Nephron progenitor cell (in vitro differentiated cells): ENCODE measurements around the gene MAP3K12.

Experiments used
- DNase-seq: peaks from one replicate; pipeline ENCODE4 v3.0.0; 2021
- H3K27ac Mint-ChIP-seq: 2 replicates; pipeline ENCODE4 v1.8.0; 2021; ENCODE audit warnings: mild to moderate bottlenecking, moderate library complexity, mixed read lengths
- H3K27me3 Mint-ChIP-seq: 2 replicates; pipeline ENCODE4 v1.8.0; 2021; ENCODE audit warnings: mild to moderate bottlenecking, low read depth, mixed read lengths; ENCODE audit not compliant: poor library complexity
- H3K36me3 Mint-ChIP-seq: 2 replicates; pipeline ENCODE4 v1.8.0; 2021; ENCODE audit warnings: low read depth, mixed read lengths
- H3K4me1 Mint-ChIP-seq: 2 replicates; pipeline ENCODE4 v1.8.0; 2021; ENCODE audit warnings: mixed read lengths
- H3K4me3 Mint-ChIP-seq: 2 replicates; pipeline ENCODE4 v1.8.0; 2021; ENCODE audit warnings: mild to moderate bottlenecking, moderate library complexity, mixed read lengths
- H3K9me3 Mint-ChIP-seq: 2 replicates; pipeline ENCODE4 v1.8.0; 2021; ENCODE audit warnings: mild to moderate bottlenecking, moderate library complexity, mixed read lengths
- CTCF ChIP-seq: fragments of 200-600 bp; sonication (generic); IDR thresholded peaks from 2 replicates; pipeline ENCODE4 v1.5.0; 2021; ENCODE audit warnings: antibody characterized with exemption

Gene MAP3K12

GRCh38 chr12:53468282-53468681, 31.0 kb downstream of the MAP3K12 start:
- H3K36me3 Mint-ChIP-seq, result peaks cover 71% of the 10 kb centered on the region
- no peaks in the 10 kb centered on the region for H3K9me3 Mint-ChIP-seq
- TF ChIP-seq CTCF, result no peak
- no peaks in the 10 kb centered on the region for H3K27me3 Mint-ChIP-seq
- H3K4me3 Mint-ChIP-seq, result no peak overlapping the region
- peak overlapping the region; percentile 87 for H3K27ac Mint-ChIP-seq
- no peak for DNase-seq
- H3K4me1 Mint-ChIP-seq, result peaks cover 36% of the 10 kb centered on the region

GRCh38 chr12:53467880-53468279, 31.4 kb downstream of the MAP3K12 start:
- no peak overlapping the region for H3K4me3 Mint-ChIP-seq
- no peaks in the 10 kb centered on the region for H3K9me3 Mint-ChIP-seq
- DNase-seq, result no peak
- H3K27me3 Mint-ChIP-seq, result no peaks in the 10 kb centered on the region
- no peak for TF ChIP-seq CTCF
- peak overlapping the region; percentile 23 for H3K27ac Mint-ChIP-seq
- H3K4me1 Mint-ChIP-seq, result peaks cover 36% of the 10 kb centered on the region
- H3K36me3 Mint-ChIP-seq, result peaks cover 73% of the 10 kb centered on the region

GRCh38 chr12:53467082-53467481, 32.2 kb downstream of the MAP3K12 start:
- no peak overlapping the region for H3K4me3 Mint-ChIP-seq
- no peak for DNase-seq
- H3K4me1 Mint-ChIP-seq, result peaks cover 33% of the 10 kb centered on the region
- H3K36me3 Mint-ChIP-seq, result peaks cover 74% of the 10 kb centered on the region
- peak overlapping the region; percentile 95 for H3K27ac Mint-ChIP-seq
- TF ChIP-seq CTCF, result no peak
- no peaks in the 10 kb centered on the region for H3K9me3 Mint-ChIP-seq
- no peaks in the 10 kb centered on the region for H3K27me3 Mint-ChIP-seq

GRCh38 chr12:53466640-53467039, 32.6 kb downstream of the MAP3K12 start:
- H3K27ac Mint-ChIP-seq, result peak overlapping the region; percentile 95
- no peak overlapping the region for H3K4me3 Mint-ChIP-seq
- no peak for DNase-seq
- peaks cover 30% of the 10 kb centered on the region for H3K4me1 Mint-ChIP-seq
- H3K9me3 Mint-ChIP-seq, result no peaks in the 10 kb centered on the region
- H3K27me3 Mint-ChIP-seq, result no peaks in the 10 kb centered on the region
- TF ChIP-seq CTCF, result no peak
- peaks cover 74% of the 10 kb centered on the region for H3K36me3 Mint-ChIP-seq

- Mint-ChIP-seq H3K4me3 (no peak overlapping the region), H3K36me3 (peaks cover 75% of the 10 kb centered on the region), H3K4me1 (peaks cover 31% of the 10 kb centered on the region), H3K27ac (peak overlapping the region; percentile 91), H3K9me3 (no peaks in the 10 kb centered on the region), H3K27me3 (no peaks in the 10 kb centered on the region)
- no peak for TF ChIP-seq CTCF
- no peak for DNase-seq
These were observed 33.6 kb downstream of the MAP3K12 start for GRCh38 chr12:53465679-53466078.

- DNase-seq, result no peak
- Mint-ChIP-seq H3K27ac (peak overlapping the region; percentile 91), H3K4me3 (no peak overlapping the region), H3K9me3 (no peaks in the 10 kb centered on the region), H3K27me3 (no peaks in the 10 kb centered on the region), H3K4me1 (peaks cover 37% of the 10 kb centered on the region), H3K36me3 (peaks cover 79% of the 10 kb centered on the region)
- TF ChIP-seq CTCF, result no peak
These were observed 34.4 kb downstream of the MAP3K12 start for GRCh38 chr12:53464685-53465418.
